Effector memory CD4-positive, alpha-beta T cell (primary cell): ENCODE results near the gene PDE3B.
"Not testable (repeated sequence)": the region's sequence is repeated elsewhere in the genome, so short reads cannot be mapped to it uniquely, and the experiment has no call there.

Experiments
- DNase-seq, 3 donors: peaks; one replicate each; pipeline ENCODE4 v3.0.0-alpha.2; 2020
- H3K27ac ChIP-seq: 2 replicates; pipeline ENCODE4 v1.7.0; 2013; ENCODE audit warnings: mild to moderate bottlenecking, low read length, moderate library complexity; ENCODE audit not compliant: insufficient read depth, poor library complexity, severe bottlenecking
- H3K27me3 ChIP-seq: replicated peaks from 2 replicates; pipeline ENCODE4 v1.7.0; 2013; ENCODE audit warnings: mild to moderate bottlenecking, low read length; ENCODE audit not compliant: insufficient read depth, control insufficient read depth, poor library complexity, severe bottlenecking
- H3K36me3 ChIP-seq: 2 replicates; pipeline ENCODE4 v1.7.0; 2013; ENCODE audit warnings: mild to moderate bottlenecking, low read length, moderate library complexity; ENCODE audit not compliant: control insufficient read depth, insufficient read depth
- H3K4me1 ChIP-seq: 2 replicates; pipeline ENCODE4 v1.7.0; 2013; ENCODE audit warnings: low read length, mild to moderate bottlenecking; ENCODE audit not compliant: control insufficient read depth, insufficient read depth, poor library complexity, severe bottlenecking
- H3K4me3 ChIP-seq: 2 replicates; pipeline ENCODE4 v1.7.0; 2013; ENCODE audit warnings: low read length, low read depth, mild to moderate bottlenecking; ENCODE audit not compliant: insufficient read depth, poor library complexity, severe bottlenecking
- H3K9me3 ChIP-seq: 2 replicates; pipeline ENCODE4 v1.7.0; 2013; ENCODE audit warnings: mild to moderate bottlenecking, low read length, moderate library complexity; ENCODE audit not compliant: control insufficient read depth

Gene PDE3B

DNA sequence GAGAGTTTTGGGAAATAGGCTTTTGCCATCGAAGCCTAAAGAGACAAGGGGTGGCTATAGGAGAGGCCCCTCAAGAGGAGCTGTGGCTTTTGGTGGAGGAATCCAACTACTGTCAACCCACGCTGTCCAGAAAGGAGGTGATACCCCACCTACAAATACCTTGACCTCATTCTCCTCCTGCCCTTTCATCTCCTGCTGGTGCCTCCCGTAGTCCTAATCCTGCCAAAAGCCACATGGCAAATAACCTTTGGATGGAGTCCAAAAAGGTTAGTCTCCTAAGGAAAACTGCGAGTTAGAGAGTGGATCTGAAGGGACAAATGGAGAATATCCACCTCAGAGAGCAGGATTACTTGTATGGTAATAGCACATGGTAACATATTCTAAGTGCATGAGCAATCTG, 112.7 kb downstream of the PDE3B start:
- no peak for DNase-seq
- Histone ChIP-seq H3K27ac (no peak overlapping the region), H3K27me3 (no peaks in the 10 kb centered on the region), H3K4me1 (peaks cover 14% of the 10 kb centered on the region), H3K4me3 (no peak overlapping the region), H3K9me3 (no peaks in the 10 kb centered on the region), H3K36me3 (no peaks in the 10 kb centered on the region)

DNA sequence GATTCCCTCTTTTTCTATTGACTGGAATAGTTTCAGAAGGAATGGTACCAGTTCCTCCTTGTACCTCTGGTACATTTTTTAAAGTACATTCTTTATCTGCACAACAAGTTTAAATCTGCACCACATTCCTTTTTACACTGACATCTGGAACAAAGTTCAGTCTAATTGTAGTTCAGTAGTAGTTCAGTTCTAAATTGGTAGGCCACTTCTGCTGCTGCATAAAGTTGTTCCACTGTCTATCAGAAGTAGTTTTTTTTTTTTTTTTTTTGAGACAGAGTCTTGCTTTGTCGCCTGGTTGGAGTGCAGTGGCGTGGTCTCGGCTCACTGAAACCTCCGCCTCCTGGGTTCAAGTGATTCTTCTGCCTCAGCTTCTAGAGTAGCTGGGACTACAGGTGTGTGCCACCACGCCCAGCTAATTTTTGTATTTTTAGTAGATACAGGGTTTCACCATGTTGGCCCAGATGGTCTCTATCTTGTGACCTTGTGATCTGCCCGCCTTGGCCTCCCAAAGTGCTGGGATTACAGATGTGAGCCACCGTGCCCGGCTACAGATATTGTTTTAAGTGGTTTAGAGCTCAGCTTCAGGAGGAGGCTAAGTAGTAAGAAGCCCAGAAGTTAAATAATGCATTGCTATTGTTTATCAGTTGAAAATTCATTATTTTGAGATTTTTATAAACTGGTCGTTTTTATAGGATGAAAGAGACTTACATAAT, 115.9 kb downstream of the PDE3B start:
- H3K27me3 ChIP-seq, H3K4me3 ChIP-seq, H3K27ac ChIP-seq, H3K9me3 ChIP-seq, H3K36me3 ChIP-seq, DNase-seq: not testable (repeated sequence)
- peaks cover 23% of the 10 kb centered on the region for H3K4me1 ChIP-seq

DNA sequence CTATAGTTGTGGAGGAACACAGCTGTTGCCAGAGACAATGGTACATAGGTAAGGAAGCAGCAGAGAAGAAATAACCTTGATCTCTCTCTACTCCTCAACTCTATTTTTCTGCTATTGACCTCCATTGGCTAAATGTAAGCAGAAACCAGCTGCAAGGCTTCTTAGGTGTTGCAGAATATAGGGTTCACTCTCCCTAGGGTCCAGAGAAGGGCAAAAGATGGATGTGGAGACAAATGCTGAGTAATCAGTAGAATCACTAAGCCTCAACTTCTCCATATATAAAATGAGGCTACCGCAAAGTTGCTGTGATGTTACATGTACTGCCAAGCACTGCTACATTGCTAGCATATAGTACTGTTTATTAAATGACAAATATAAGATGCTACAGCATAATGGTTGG, 120.6 kb downstream of the PDE3B start:
- H3K27me3 ChIP-seq: no peaks in the 10 kb centered on the region

DNA sequence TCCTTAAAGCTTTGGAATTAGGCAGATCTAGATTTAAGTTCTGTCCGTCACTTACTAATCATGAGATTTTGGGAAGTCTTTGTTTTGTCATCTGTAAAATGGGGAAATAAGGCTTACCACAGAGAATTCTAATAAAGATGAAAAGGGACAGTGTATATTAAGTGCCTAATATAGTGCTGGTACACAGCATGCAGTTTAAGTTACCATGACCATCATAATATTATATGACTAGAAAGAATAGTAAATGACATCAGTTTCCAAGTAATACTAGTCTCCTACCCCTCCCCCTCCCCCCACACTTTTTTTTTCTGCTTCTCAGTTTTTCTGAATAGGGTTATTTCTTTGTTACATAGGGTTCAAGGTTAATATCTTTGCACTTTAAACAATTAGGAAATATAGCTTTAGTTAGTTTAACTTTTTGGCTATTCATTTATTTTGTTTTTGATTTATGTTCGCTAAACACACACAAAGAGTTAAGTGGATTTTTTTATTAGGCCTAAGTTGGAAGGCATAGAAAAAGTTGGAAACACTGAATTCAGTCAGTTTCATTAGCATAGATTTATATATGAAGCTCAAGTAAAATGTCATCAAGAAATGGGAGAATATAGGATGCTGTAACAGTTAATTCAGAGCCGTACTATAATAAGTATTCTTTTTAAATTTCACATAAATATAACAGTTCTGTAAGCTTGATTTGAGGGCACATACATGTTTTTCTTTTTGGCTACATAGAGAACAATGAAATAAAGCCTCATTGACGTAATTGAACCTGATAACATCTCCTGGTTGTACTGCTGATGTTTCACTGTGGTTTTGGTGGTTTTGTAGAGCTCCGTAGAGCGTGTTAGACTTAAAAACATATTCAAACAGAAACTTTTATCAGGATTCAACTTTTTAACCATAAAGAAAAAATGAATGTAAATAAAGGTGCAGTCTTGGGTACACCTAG, 121.2 kb downstream of the PDE3B start:
- H3K4me1 ChIP-seq: peaks cover 43% of the 10 kb centered on the region
- H3K9me3 ChIP-seq: no peaks in the 10 kb centered on the region
- no peak overlapping the region for H3K4me3 ChIP-seq
- peak overlapping the region; percentile 68 for H3K27ac ChIP-seq
- no peaks in the 10 kb centered on the region for H3K27me3 ChIP-seq
- H3K36me3 ChIP-seq: no peaks in the 10 kb centered on the region
- DNase-seq: peak; percentile 19 to 46 (median 21)

More for the DNA sequence above, 120.6 kb downstream of the PDE3B start:
- peak overlapping the region; percentile 68 for H3K27ac ChIP-seq
- DNase-seq: no peak
- no peaks in the 10 kb centered on the region for H3K9me3 ChIP-seq
- H3K4me1 ChIP-seq: peaks cover 46% of the 10 kb centered on the region
- no peaks in the 10 kb centered on the region for H3K36me3 ChIP-seq
- no peak overlapping the region for H3K4me3 ChIP-seq

DNA sequence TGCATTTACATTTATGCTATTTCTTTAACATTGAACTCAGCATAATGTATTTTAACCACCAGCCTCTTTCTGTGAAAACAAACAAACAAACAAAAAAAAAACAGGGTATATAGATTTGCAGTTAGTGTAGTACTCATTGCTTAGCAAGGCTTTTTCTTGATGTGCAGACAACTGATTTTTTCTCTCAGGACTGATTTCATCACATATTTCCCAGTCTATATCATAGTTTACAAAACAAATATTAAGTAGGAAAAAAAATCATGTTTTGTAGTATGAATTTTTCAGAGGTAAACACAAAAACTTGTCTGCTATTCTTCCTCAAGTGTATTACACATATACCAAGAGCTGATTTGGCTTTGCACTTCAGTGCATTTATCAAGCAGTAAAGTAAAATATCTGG, 123.0 kb downstream of the PDE3B start:
- Histone ChIP-seq H3K27ac (no peak overlapping the region), H3K4me1 (peaks cover 42% of the 10 kb centered on the region), H3K9me3 (no peaks in the 10 kb centered on the region)

DNA sequence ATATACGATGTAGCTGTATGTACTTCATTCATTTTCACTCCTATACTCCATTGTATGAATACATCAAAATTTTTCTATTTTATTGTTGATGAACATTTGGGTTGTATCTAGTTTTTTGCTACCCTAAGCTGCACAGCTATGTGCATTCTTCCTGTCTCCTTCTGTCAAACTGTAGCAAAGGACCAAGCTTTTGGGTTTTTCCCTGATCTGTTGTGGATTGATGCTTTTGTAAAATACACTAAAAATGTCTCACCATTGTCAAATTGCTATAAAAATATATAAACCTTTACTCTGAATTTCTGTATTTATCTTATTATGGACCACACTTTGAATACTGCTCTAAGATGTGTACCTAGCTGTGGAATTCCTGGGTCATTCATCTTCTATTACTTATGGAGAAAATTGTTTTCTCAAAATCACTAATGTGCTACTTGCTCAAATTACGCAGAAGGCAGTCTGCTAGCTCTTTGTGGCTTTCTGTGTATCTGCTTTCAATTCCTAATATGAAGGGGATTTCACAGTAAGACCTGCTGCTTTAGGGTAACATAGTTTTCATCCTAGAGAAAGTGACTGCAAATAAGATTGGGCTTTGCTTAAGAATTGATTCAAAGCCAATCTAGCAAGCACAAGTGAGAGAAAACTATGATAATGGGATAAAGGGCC, 125.1 kb downstream of the PDE3B start:
- Histone ChIP-seq H3K9me3 (no peaks in the 10 kb centered on the region), H3K36me3 (no peaks in the 10 kb centered on the region), H3K4me3 (no peak overlapping the region), H3K27ac (peak overlapping the region; percentile 14), H3K27me3 (no peaks in the 10 kb centered on the region), H3K4me1 (peaks cover 31% of the 10 kb centered on the region)
- no peak for DNase-seq

More for the DNA sequence above, 123.0 kb downstream of the PDE3B start:
- Histone ChIP-seq H3K4me3 (no peak overlapping the region), H3K27me3 (no peaks in the 10 kb centered on the region), H3K36me3 (no peaks in the 10 kb centered on the region)
- no peak for DNase-seq

DNA sequence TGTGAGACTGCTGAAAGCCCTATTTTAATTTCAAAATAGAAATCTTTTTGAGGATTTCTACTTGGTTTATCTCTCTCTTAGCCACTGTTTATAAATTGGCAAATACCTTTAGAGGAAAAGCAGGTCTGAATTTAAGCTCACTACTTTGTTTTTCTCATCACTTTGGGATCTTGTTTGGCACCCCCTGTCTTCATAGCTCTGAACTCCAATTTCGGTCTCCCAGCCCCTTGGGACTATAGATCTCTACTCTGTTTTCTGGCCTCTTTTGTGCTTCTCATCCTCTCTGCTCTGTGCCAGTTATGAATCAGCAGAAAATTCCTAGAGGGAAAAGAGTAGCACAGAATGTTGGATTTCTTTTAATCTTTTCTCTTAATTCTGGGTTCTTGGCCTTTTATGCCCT, 130.2 kb downstream of the PDE3B start:
- Histone ChIP-seq H3K9me3 (no peaks in the 10 kb centered on the region), H3K36me3 (peaks cover 4% of the 10 kb centered on the region), H3K4me3 (no peak overlapping the region), H3K4me1 (peaks cover 4% of the 10 kb centered on the region), H3K27ac (no peak overlapping the region), H3K27me3 (no peaks in the 10 kb centered on the region)
- no peak for DNase-seq

DNA sequence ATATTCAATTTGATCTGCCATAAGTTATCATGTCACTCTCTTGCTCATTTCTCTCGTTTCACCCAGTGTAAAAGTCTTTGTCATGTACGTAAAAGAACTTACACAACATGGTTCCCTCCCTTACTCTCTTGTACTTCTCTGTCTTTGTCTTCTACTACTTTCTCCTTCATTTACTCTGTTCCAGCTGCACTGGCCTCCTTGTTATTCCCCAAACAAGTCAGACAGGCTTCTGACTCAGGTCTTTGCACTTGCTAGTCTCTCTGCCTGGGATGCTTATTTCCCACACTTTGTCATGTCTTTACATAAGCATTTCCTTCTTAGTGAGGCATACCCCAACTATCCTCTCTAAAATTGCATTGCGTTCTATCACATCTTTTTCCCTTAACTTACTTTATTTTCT, 131.1 kb downstream of the PDE3B start:
- Histone ChIP-seq H3K27ac (no peak overlapping the region), H3K36me3 (peaks cover 4% of the 10 kb centered on the region), H3K9me3 (no peaks in the 10 kb centered on the region), H3K4me1 (no peaks in the 10 kb centered on the region), H3K27me3 (no peaks in the 10 kb centered on the region), H3K4me3 (no peak overlapping the region)
- no peak for DNase-seq

DNA sequence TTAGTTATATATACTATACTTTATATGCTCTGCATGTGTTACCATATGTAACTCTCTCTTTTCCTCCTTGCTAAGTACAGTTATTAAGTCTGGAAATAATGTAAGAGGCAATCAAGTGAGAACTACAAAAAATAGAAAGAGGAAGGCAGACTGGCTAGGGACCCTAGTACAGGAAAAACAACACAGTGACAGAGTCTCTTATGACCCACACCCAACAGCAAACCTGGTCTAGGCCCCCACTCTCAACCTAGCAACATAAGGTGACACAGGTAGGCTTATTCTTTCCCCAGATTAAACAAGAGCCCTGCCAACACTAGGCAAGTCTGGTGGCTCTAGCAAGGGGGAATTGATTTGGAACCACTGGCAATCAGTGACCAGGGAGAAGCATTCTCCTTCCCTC, 132.3 kb downstream of the PDE3B start:
- no peaks in the 10 kb centered on the region for H3K4me1 ChIP-seq
- H3K9me3 ChIP-seq: no peaks in the 10 kb centered on the region
- no peak overlapping the region for H3K27ac ChIP-seq
- peaks cover 4% of the 10 kb centered on the region for H3K36me3 ChIP-seq
- no peaks in the 10 kb centered on the region for H3K27me3 ChIP-seq
- H3K4me3 ChIP-seq: no peak overlapping the region
- no peak for DNase-seq
